HEK293T (cell line): ENCODE data around the gene PPP1R12C.
A peak's percentile ranks its signal among the peaks of the same experiment; 100 is the strongest.

Experiments
- CTCF ChIA-PET: fragments of 350-600 bp; formaldehyde crosslinking; extraction: SDS; loops from one replicate; lab custom pipeline; 2021; ENCODE audit warnings: antibody characterized with exemption, inconsistent platforms; lab: Yijun Ruan, JAX
- POLR2A ChIA-PET: fragments of 350-600 bp; formaldehyde crosslinking; extraction: SDS; loops from one replicate; lab custom pipeline; 2020; ENCODE audit warnings: antibody characterized with exemption, inconsistent platforms; lab: Yijun Ruan, JAX
- DNase-seq: peaks from one replicate; pipeline ENCODE4 v3.0.0; 2012; ENCODE audit warnings: mixed read lengths; ENCODE audit errors: extremely low spot score
- ARNT ChIP-seq: fragments of 450-650 bp; IDR thresholded peaks from 2 replicates; pipeline ENCODE4 v1.6.1; 2017; ENCODE audit warnings: mild to moderate bottlenecking
- BHLHE40 ChIP-seq: fragments of 450-650 bp; IDR thresholded peaks from 2 replicates; pipeline ENCODE4 v1.6.1; 2016; ENCODE audit warnings: mild to moderate bottlenecking, moderate library complexity, borderline replicate concordance
- CTBP1 ChIP-seq: fragments of 450-650 bp; IDR thresholded peaks from 2 replicates; pipeline ENCODE4 v1.6.1; 2016; ENCODE audit warnings: borderline replicate concordance
- ELF4 ChIP-seq: fragments of 450-650 bp; IDR thresholded peaks from 2 replicates; pipeline ENCODE4 v1.6.1; 2017; ENCODE audit warnings: antibody characterized with exemption
- FOXA1 ChIP-seq: fragments of 450-650 bp; IDR thresholded peaks from 2 replicates; pipeline ENCODE4 v1.6.1; 2016; ENCODE audit warnings: mild to moderate bottlenecking
- FOXK2 ChIP-seq: fragments of 450-650 bp; IDR thresholded peaks from 2 replicates; pipeline ENCODE4 v1.6.1; 2016; ENCODE audit warnings: mild to moderate bottlenecking
- FOXM1 ChIP-seq: fragments of 450-650 bp; IDR thresholded peaks from 2 replicates; pipeline ENCODE4 v1.6.1; 2017; ENCODE audit warnings: mild to moderate bottlenecking, borderline replicate concordance
- HDGF ChIP-seq: fragments of 450-650 bp; IDR thresholded peaks from 2 replicates; pipeline ENCODE4 v1.6.1; 2017; ENCODE audit warnings: antibody characterized with exemption, borderline replicate concordance
- L3MBTL2 ChIP-seq: fragments of 450-650 bp; conservative IDR thresholded peaks from 2 replicates; pipeline ENCODE4 v1.6.1; 2016; ENCODE audit warnings: mild to moderate bottlenecking
- LEF1 ChIP-seq: fragments of 450-650 bp; IDR thresholded peaks from 2 replicates; pipeline ENCODE4 v1.6.1; 2017; ENCODE audit warnings: mild to moderate bottlenecking, borderline replicate concordance
- NFRKB ChIP-seq: fragments of 450-650 bp; IDR thresholded peaks from 2 replicates; pipeline ENCODE4 v1.6.1; 2016; ENCODE audit warnings: mild to moderate bottlenecking, moderate library complexity
- PKNOX1 ChIP-seq: fragments of 450-650 bp; IDR thresholded peaks from 2 replicates; pipeline ENCODE4 v1.6.1; 2016
- SP1 ChIP-seq: fragments of 450-650 bp; IDR thresholded peaks from 2 replicates; pipeline ENCODE4 v1.6.1; 2017
- SUZ12 ChIP-seq: fragments of 450-650 bp; IDR thresholded peaks from 2 replicates; pipeline ENCODE4 v1.6.1; 2016; ENCODE audit warnings: mild to moderate bottlenecking
- TARDBP ChIP-seq: fragments of 450-650 bp; IDR thresholded peaks from 2 replicates; pipeline ENCODE4 v1.6.1; 2016
- ZNF384 ChIP-seq: fragments of 450-650 bp; IDR thresholded peaks from 2 replicates; pipeline ENCODE4 v1.6.1; 2016

The PPP1R12C gene

GRCh38 chr19:55084416-55084815, 33.0 kb downstream of the PPP1R12C start:
- no peak for TF ChIP-seq TARDBP
- ChIA-PET CTCF (interaction anchor here (0.5 kb wide), 1 partner anchor 12 kb away, joined by 3 read pairs; no protein-coding TSS in a partner anchor), POLR2A (interaction anchor here (1.3 kb wide), 1 partner anchor 33 kb away, joined by 3 read pairs; the partner anchor contains the start of gene PPP1R12C)
- DNase-seq, result no peak

GRCh38 chr19:55083004-55083850, 34.2 kb downstream of the PPP1R12C start:
- CTCF ChIA-PET, result no interaction called here
- POLR2A ChIA-PET, result interaction anchor here (1.0 kb wide), 1 partner anchor 35 kb away, joined by 4 read pairs; the partner anchor contains the start of gene PPP1R12C
- TF ChIP-seq L3MBTL2, result no peak
- TF ChIP-seq SP1, result no peak
- no peak for TF ChIP-seq SUZ12
- TF ChIP-seq NFRKB, result no peak
- DNase-seq, result no peak

GRCh38 chr19:55082020-55082851, 35.2 kb downstream of the PPP1R12C start:
- ChIA-PET CTCF (no interaction called here), POLR2A (no interaction called here)
- no peak for TF ChIP-seq CTBP1
- TF ChIP-seq PKNOX1, result peak; percentile 56
- DNase-seq, result no peak

GRCh38 chr19:55081770-55082019, 35.7 kb downstream of the PPP1R12C start:
- ChIA-PET POLR2A (no interaction called here), CTCF (no interaction called here)
- DNase-seq, result no peak
- TF ChIP-seq HDGF (no peak), ZNF384 (no peak), BHLHE40 (no peak), NFRKB (no peak), L3MBTL2 (no peak), ELF4 (no peak)

- TF ChIP-seq TARDBP (no peak), SP1 (no peak), BHLHE40 (no peak), NFRKB (no peak), FOXM1 (no peak), SUZ12 (no peak), ARNT (no peak), L3MBTL2 (no peak), FOXA1 (no peak), CTBP1 (no peak), ELF4 (no peak), LEF1 (no peak), FOXK2 (no peak), PKNOX1 (no peak), ZNF384 (no peak), HDGF (no peak)
- ChIA-PET CTCF (no interaction called here), POLR2A (interaction anchor here (0.6 to 2.2 kb wide), 7 partner anchors 8 to 469 kb away, joined by 3 to 16 read pairs (median 3); partner anchors contain the start of genes PPP1R12C and RDH13)
- DNase-seq, result peak; percentile 82
Observed at GRCh38 chr19:55080968-55081769, 36.3 kb downstream of the PPP1R12C start.

- peak; percentile 93 for DNase-seq
- no peak for TF ChIP-seq ELF4
- no peak for TF ChIP-seq LEF1
- TF ChIP-seq SP1, result no peak
- no peak for TF ChIP-seq FOXA1
- no peak for TF ChIP-seq BHLHE40
- no peak for TF ChIP-seq FOXK2
- no peak for TF ChIP-seq CTBP1
- no peak for TF ChIP-seq FOXM1
- no peak for TF ChIP-seq NFRKB
- peak; percentile 84 for TF ChIP-seq L3MBTL2
- TF ChIP-seq PKNOX1, result peak; percentile 98
- no peak for TF ChIP-seq ARNT
- no peak for TF ChIP-seq TARDBP
- no peak for TF ChIP-seq ZNF384
- TF ChIP-seq SUZ12, result no peak
- TF ChIP-seq HDGF, result no peak
- POLR2A ChIA-PET, result interaction anchor here (0.6 to 2.2 kb wide), 8 partner anchors 9 to 470 kb away, joined by 3 to 16 read pairs (median 3); partner anchors contain the start of genes PPP1R12C and RDH13
- CTCF ChIA-PET, result interaction anchor here (0.5 to 1.5 kb wide), 2 partner anchors 8 to 9 kb away, joined by 3 read pairs; no protein-coding TSS in a partner anchor
Observed at GRCh38 chr19:55080121-55080967, 37.1 kb downstream of the PPP1R12C start.
